ENCODE results near the gene FAM20B. TPM values are rescaled to one million over a fixed set of nuclear protein-coding genes. Genes with fewer than 3 reads are reported as not detected.

Gene FAM20B
- total RNA-seq, 4 donors from 2014 or later = 16.3 to 27.3 (median 18.7) TPM

GRCh38 chr1:179030130-179030529 lies 4.4 kb downstream of the FAM20B start:
- WGBS, 2 donors = 42 to 57% methylated on average over 5 of the region's 5 CpGs
- peaks cover 2 to 79% (median 27%) of the 10 kb centered on the region in 3 donors for H3K4me1 ChIP-seq
- TF ChIP-seq POLR2A (IDR thresholded peaks at IDR 0.05) = no peak
- no peak for TF ChIP-seq CTCF (IDR thresholded peaks at IDR 0.05)

DNA sequence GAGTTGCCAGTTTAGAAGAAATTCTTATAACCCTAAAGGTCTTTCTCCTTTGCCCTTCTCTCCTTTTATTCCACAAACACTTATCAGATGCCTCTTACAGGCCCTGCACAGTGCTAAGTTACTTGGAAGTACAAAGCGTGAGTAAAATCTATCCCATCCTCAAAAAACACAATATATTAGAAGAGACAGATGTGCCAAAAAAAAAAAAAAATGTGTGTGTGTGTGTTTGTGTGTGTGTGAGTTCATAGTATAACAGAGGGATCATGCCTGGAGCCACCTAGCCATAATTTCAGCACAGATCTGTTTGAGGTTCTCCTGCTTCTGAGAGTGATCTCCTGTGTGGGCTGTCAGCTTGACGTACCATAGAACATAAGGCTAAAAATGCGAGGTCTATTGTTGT lies 5.0 kb downstream of the FAM20B start:
- H3K9me3 ChIP-seq = no peaks in the 10 kb centered on the region
- TF ChIP-seq POLR2A (IDR thresholded peaks at IDR 0.05) = no peak
- TF ChIP-seq CTCF (IDR thresholded peaks at IDR 0.05) = no peak
- intact Hi-C loops (cut with DNase I) = no loop called here
- DNase-seq = no peak
- 79 to 84% methylated on average over 3 of the region's 3 CpGs for WGBS, 2 donors
- peaks cover 2 to 78% (median 27%) of the 10 kb centered on the region in 3 donors for H3K4me1 ChIP-seq
- H3K36me3 ChIP-seq = no peaks in the 10 kb centered on the region
- H3K4me3 ChIP-seq = no peak overlapping the region
- H3K27ac ChIP-seq = no peak overlapping the region
- H3K27me3 ChIP-seq = no peaks in the 10 kb centered on the region

More at GRCh38 chr1:179030130-179030529, 4.4 kb downstream of the FAM20B start:
- intact Hi-C loops (cut with DNase I) = no loop called here
- no peaks in the 10 kb centered on the region for H3K36me3 ChIP-seq
- no peaks in the 10 kb centered on the region for H3K27me3 ChIP-seq
- no peak overlapping the region for H3K4me3 ChIP-seq
- no peaks in the 10 kb centered on the region for H3K9me3 ChIP-seq
- DNase-seq = no peak
- H3K27ac ChIP-seq = no peak overlapping the region

DNA sequence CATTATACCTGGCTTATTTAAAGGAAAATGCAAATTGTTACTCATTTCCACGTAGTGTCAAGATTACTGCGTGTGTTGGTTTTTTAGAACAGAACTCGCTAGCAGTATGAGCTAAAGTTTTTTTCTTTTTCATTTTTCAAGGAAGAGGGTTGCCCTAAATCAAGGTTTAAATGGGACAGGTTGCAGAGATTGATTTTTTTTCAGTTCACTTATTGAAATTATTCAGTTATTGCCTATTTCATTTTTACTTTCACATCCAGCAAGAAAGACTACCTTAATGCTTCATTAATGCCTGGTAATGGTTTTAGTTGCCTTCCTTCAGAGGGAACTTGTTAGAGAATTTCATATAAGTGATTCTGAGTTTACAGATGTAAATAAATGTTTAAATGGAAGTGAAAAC lies 5.6 kb downstream of the FAM20B start:
- DNase-seq = no peak
- peaks cover 2 to 78% (median 27%) of the 10 kb centered on the region in 3 donors for H3K4me1 ChIP-seq
- TF ChIP-seq CTCF (IDR thresholded peaks at IDR 0.05) = no peak
- TF ChIP-seq POLR2A (IDR thresholded peaks at IDR 0.05) = no peak
- WGBS, 2 donors = 77 to 87% methylated on average over 3 of the region's 3 CpGs
- no peaks in the 10 kb centered on the region for H3K9me3 ChIP-seq
- H3K4me3 ChIP-seq = no peak overlapping the region
- H3K27ac ChIP-seq = no peak overlapping the region
- H3K27me3 ChIP-seq = no peaks in the 10 kb centered on the region
- no peaks in the 10 kb centered on the region for H3K36me3 ChIP-seq
- intact Hi-C loops (cut with DNase I) = no loop called here

DNA sequence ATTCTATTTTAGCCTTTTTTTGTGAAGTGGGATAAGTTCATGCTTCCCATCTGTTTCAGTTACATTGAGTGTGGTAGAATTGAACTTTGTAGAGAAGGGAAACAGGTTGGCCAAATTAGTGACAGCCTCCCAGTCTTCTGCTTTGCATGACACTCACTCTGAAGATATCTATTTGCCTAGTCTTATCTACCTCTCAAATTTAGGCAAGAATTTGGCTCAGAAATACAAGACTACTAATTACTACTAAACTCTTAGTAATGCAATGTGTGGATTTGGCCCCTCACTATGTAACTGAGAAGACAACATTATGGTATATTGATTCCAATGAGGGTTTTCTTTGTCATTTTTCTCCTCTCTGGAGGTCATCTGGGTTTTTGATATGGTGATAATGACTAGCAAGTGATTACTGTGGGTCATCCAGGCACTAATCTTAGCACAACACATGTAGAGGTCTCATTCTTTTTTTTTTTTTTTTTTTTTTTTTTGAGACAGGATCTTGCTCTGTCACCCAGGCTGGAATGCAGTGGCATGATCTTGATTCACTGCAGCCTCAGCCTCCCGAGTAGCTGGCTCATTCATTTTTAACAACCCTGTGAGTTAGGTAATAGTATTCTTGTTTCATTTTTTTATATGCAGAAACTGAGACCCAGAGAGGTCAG lies 6.3 kb downstream of the FAM20B start:
- Histone ChIP-seq H3K27ac (no peak overlapping the region), H3K36me3 (no peaks in the 10 kb centered on the region), H3K4me3 (no peak overlapping the region), H3K9me3 (no peaks in the 10 kb centered on the region), H3K4me1 (peaks cover 2 to 82% (median 24%) of the 10 kb centered on the region in 3 donors), H3K27me3 (no peaks in the 10 kb centered on the region)
- WGBS, 2 donors = 60% methylated on average over 1 of the region's 1 CpG
- intact Hi-C loops (cut with DNase I) = no loop called here
- TF ChIP-seq POLR2A (IDR thresholded peaks at IDR 0.05) (no peak), CTCF (IDR thresholded peaks at IDR 0.05) (no peak)
- DNase-seq = no peak

GRCh38 chr1:179034720-179035119 lies 9.0 kb downstream of the FAM20B start:
- intact Hi-C loops (cut with DNase I) = no loop called here
- peaks cover 8 to 82% (median 27%) of the 10 kb centered on the region in 3 donors for H3K4me1 ChIP-seq
- TF ChIP-seq CTCF (IDR thresholded peaks at IDR 0.05) (no peak), POLR2A (IDR thresholded peaks at IDR 0.05) (no peak)
- H3K4me3 ChIP-seq = no peak overlapping the region
- H3K36me3 ChIP-seq = no peaks in the 10 kb centered on the region
- DNase-seq = no peak
- H3K9me3 ChIP-seq = no peaks in the 10 kb centered on the region
- no peaks in the 10 kb centered on the region for H3K27me3 ChIP-seq
- 86 to 89% methylated on average over 1 of the region's 1 CpG for WGBS, 2 donors
- H3K27ac ChIP-seq = no peak overlapping the region
